HFFc6 (cell line): Measurements from ENCODE around the gene C1orf21. TPM values are rescaled to one million over a fixed set of nuclear protein-coding genes. Genes with fewer than 3 reads are reported as not detected.

Source experiments
- DNase-seq: peaks from one replicate; pipeline ENCODE4 v3.0.0-alpha.2; 2018
- H3K27ac Mint-ChIP-seq: 2 replicates; pipeline ENCODE4 v1.8.0; 2020; ENCODE audit warnings: mild to moderate bottlenecking, mixed read lengths
- H3K27me3 Mint-ChIP-seq: 2 replicates; pipeline ENCODE4 v1.8.0; 2021; ENCODE audit warnings: mild to moderate bottlenecking, moderate library complexity, mixed read lengths; ENCODE audit not compliant: insufficient read depth
- H3K36me3 Mint-ChIP-seq: 2 replicates; pipeline ENCODE4 v1.8.0; 2021; ENCODE audit warnings: low read depth, mixed read lengths
- H3K4me1 Mint-ChIP-seq: 2 replicates; pipeline ENCODE4 v1.8.0; 2020; ENCODE audit warnings: low read depth, mixed read lengths
- H3K4me3 Mint-ChIP-seq: 2 replicates; pipeline ENCODE4 v1.8.0; 2020; ENCODE audit warnings: mild to moderate bottlenecking, moderate library complexity, mixed read lengths
- H3K9me3 Mint-ChIP-seq: 2 replicates; pipeline ENCODE4 v1.8.0; 2020; ENCODE audit warnings: mild to moderate bottlenecking, mixed read lengths
- CTCF ChIP-seq: fragments of 200-600 bp; sonication (generic); IDR thresholded peaks from 2 replicates; pipeline ENCODE4 v1.5.0; 2021; ENCODE audit warnings: antibody characterized with exemption, mild to moderate bottlenecking
- total RNA-seq, 6 experiments: library from RNA; stranded (reverse); fragmentation: NEBNext Ultra II Directional; extraction: Animal tissue kit (Norgen Biotek cat#: 25700); gene quantifications; 2 replicates in 1 of 6; 3 replicates in 5 of 6; pipeline ENCODE4 v1.2.3, GENCODE V29; 2021

Gene C1orf21
- total RNA-seq, 6 experiments from 2014 or later, result 4.0 to 10.2 (median 8.5) TPM

- Mint-ChIP-seq H3K27ac (no peak overlapping the region), H3K4me1 (peaks cover 48% of the 10 kb centered on the region), H3K9me3 (no peaks in the 10 kb centered on the region), H3K4me3 (no peak overlapping the region), H3K36me3 (no peaks in the 10 kb centered on the region), H3K27me3 (no peaks in the 10 kb centered on the region)
- TF ChIP-seq CTCF, result no peak
- DNase-seq, result no peak
These were observed 4.1 kb downstream of the C1orf21 start for GRCh38 chr1:184390889-184391288.

DNA sequence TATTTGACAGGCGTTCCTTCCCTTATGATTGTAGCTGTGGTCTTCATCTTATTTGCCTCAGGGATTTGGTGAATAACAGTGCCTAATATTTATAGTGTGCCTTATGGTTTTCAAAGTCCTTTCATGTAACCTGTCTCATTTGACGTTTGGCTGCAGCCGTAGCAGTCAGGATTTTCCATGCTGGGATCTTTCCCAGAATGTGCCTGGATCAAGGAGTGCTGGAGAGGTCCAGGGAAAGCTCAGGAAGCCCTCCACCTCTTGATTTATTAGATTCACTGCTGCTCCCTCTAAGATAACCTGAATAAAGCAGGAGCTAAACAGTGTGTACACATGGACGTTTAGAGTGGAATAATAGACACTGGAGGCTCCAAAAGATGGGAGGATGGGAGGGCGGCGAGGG, 5.2 kb downstream of the C1orf21 start:
- no peaks in the 10 kb centered on the region for H3K9me3 Mint-ChIP-seq
- H3K4me1 Mint-ChIP-seq, result peaks cover 45% of the 10 kb centered on the region
- H3K27me3 Mint-ChIP-seq, result no peaks in the 10 kb centered on the region
- no peak overlapping the region for H3K4me3 Mint-ChIP-seq
- H3K27ac Mint-ChIP-seq, result no peak overlapping the region
- DNase-seq, result no peak
- H3K36me3 Mint-ChIP-seq, result no peaks in the 10 kb centered on the region
- TF ChIP-seq CTCF, result no peak

DNA sequence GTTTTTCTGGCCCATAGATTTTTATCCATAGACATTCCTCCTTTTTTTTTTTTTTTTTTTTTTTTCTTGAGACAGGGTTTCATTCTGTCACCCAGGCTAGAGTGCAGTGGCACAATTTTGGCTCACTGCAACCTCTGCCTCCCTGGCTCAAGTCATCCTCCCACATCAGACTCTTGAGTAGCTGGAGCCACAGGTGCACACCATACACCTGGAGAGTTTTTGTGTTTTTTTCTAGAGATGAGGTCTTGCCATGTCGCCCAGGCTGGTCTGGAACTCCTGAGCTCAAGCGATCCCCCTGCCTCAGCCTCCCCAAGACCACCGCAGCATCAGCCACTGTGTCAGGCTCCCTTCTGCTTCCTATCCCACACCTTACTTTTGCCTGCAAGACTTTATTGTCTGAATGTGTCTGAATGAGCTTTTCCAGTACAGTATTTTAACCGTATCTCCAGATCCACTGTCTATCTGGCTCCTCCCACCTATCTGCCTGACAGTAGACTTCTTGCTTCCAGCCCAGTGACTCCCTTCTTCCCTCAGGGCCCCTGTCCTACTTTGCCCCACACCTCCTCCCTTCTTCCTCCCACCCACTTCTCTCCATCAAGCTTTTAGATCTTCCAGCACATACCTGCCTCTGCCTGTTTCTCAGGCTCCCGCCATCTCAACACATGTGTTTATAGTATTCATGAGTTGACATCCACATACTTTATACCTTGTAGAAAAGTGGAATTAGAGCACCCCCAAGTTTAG, 6.1 kb downstream of the C1orf21 start:
- no peaks in the 10 kb centered on the region for H3K27me3 Mint-ChIP-seq
- no peak overlapping the region for H3K4me3 Mint-ChIP-seq
- peaks cover 45% of the 10 kb centered on the region for H3K4me1 Mint-ChIP-seq
- no peak for DNase-seq
- no peak for TF ChIP-seq CTCF
- H3K36me3 Mint-ChIP-seq, result no peaks in the 10 kb centered on the region
- H3K9me3 Mint-ChIP-seq, result no peaks in the 10 kb centered on the region
- H3K27ac Mint-ChIP-seq, result no peak overlapping the region

DNA sequence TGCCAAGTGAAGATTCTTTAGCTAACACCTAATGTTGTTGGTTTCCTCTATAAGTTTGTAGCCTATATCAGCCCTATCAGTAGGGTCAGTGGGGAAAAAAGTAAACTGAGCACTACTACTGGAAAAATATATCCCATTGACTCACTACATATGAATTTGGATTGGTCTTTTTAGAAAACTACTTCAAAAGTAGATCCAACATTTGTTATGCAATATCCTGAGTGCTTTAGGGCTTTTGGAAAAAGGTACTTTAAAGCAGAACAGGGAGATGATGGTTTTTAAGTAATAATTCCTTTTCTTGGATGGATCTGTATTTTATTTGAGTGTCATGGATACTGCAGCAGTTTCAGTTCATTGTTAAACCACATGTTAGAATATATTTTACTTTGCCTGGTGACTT, 7.1 kb downstream of the C1orf21 start:
- no peak for DNase-seq
- Mint-ChIP-seq H3K9me3 (no peaks in the 10 kb centered on the region), H3K27ac (no peak overlapping the region), H3K27me3 (no peaks in the 10 kb centered on the region), H3K36me3 (no peaks in the 10 kb centered on the region), H3K4me3 (no peak overlapping the region), H3K4me1 (peaks cover 35% of the 10 kb centered on the region)
- no peak for TF ChIP-seq CTCF

DNA sequence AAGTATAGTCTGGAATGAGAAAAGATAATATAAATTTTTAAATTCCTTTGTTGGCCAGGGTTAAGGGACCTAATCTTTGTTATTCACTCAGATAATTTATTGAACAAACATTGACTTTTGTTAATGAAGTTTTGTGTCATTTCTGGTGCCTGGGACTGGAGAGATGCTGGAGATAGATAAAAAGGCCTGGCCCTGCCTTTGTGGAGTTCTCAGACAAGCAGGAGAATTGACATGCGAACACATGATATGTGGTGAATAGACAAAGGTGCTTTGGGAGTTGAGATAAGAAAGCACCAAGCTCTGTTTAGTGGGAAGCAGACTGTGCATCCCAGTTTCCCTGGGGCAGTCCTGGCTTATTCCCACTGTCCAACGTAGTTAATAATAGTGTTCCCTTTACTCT, 8.5 kb downstream of the C1orf21 start:
- Mint-ChIP-seq H3K4me3 (no peak overlapping the region), H3K27me3 (no peaks in the 10 kb centered on the region), H3K27ac (no peak overlapping the region), H3K9me3 (no peaks in the 10 kb centered on the region), H3K4me1 (peaks cover 26% of the 10 kb centered on the region), H3K36me3 (no peaks in the 10 kb centered on the region)
- TF ChIP-seq CTCF, result no peak
- no peak for DNase-seq
